Glomerular visceral epithelial cell (primary cell): ENCODE data around the gene ZNF708.
"Not testable (repeated sequence)": the region's sequence is repeated elsewhere in the genome, so short reads cannot be mapped to it uniquely, and the experiment has no call there.

Experiments used
- DNase-seq: peaks from one replicate; pipeline ENCODE4 v3.0.0-alpha.2; 2016; ENCODE audit errors: extremely low spot score

ZNF708 gene

DNA sequence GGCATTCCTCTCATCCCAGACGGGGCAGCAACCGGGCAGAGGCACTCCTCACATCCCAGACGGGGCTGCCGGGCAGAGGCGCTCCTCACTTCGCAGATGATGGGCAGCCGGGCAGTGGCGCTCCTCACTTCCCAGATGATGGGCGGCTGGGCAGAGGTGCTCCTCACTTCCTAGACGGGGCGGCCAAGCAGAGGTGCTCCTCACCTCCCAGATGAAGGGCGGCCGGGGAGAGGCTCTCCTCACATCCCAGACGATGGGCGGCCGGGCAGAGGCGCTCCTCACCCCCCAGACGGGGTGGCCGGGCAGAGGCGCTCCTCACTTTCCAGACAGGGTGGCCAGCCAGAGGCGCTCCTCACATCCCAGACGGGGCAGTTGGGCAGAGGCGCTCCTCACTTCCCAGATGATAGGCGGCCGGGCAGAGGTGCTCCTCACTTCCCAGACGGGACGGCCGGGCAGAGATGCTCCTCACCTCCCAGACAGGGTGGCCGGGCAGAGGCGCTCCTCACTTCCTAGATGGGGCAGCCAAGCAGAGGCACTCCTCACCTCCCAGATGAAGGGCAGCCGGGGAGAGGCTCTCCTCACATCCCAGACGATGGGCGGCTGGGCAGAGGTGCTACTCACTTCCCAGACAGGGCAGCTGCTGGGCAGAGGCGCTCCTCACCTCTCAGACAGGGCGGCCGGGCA, 68.9 kb downstream of the ZNF708 start:
- no peak for DNase-seq

DNA sequence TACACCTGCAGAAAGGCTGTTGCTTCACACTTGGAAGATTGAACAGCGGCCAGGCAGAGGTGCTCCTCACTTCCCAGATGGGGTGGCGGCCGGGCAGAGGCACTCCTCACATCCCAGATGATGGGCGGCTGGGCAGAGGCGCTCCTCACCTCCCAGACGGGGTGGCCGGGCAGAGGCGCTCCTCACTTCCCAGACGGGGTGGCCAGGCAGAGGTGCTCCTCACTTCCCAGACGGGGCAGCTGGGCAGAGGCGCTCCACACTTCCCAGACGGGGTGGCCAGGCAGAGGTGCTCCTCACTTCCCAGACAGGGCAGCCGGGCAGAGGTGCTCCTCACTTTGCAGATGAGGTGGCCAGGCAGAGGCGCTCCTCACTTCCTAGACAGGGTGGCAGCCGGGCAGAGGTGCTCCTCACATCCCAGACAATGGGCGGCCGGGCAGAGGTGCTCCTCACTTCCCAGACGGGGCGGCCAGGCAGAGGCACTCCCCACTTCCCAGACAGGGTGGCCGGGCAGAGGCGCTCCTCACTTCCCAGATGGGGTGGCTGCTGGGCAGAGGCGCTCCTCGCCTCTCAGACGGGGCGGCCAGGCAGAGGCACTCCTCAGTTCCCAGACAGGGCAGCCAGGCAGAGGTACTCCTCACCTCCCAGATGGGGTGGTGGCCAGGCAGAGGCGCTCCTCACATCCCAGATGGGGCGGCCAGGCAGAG, 69.6 kb downstream of the ZNF708 start:
- not testable (repeated sequence) for DNase-seq

DNA sequence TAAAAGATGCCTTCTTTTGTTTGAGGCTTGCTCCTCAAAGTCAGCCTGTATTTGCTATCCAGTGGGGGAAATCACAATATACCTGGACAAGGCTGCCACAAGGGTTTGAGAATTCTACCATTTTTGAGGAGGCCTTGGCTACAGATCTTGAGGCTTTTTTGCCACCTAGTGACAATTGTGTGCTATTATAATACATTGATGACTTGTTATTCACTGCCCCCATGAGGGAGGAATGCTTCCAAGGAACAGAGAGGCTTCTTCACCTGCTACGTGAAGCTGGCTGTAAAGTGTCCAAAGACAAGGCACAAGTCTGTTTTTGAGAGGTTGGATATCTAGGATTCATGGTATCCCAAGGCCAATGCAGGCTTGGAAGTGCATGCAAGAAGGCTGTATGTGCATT, 72.5 kb downstream of the ZNF708 start:
- DNase-seq, result no peak
